Transverse colon (tissue), 4 donors: Measurements from ENCODE around the gene ALPK1.
"Not testable (repeated sequence)": the region's sequence is repeated elsewhere in the genome, so short reads cannot be mapped to it uniquely, and the experiment has no call there.

Experiments used
- CTCF ChIP-seq, 5 experiments: fragments of 200-600 bp in 3 of 5; fragments of 450-650 bp in 2 of 5; sonication (generic) in 3 of 5; IDR thresholded peaks; 1 replicate in 2 of 5; 2 replicates in 3 of 5; pipeline ENCODE4 v1.5.1; 2016 to 2017; ENCODE audit warnings: antibody characterized with exemption in 5 of 5, inconsistent platforms in 3 of 5, mild to moderate bottlenecking in 2 of 5, moderate library complexity in 1 of 5
- POLR2AphosphoS5 ChIP-seq, 3 donors: sonication (generic); formaldehyde crosslinking; IDR thresholded peaks; one replicate each; pipeline ENCODE4 v1.6.1; 2016; ENCODE audit warnings: antibody characterized with exemption in 3 of 3

- TF ChIP-seq CTCF, POLR2AphosphoS5 (IDR thresholded peaks at IDR 0.05): not testable (repeated sequence)
Observed at GRCh38 chr4:112305477-112305876, 8.3 kb downstream of the ALPK1 start.
